ENCODE measurements around the gene C1QL4.
A peak's percentile ranks its signal among the peaks of the same experiment; 100 is the strongest.

C1QL4 gene

GRCh38 chr12:49348781-49349180 lies 11.8 kb upstream of the C1QL4 start:
- WGBS, 2 experiments = 91 to 97% methylated on average over 5 of the region's 5 CpGs
- Histone ChIP-seq H3K27me3 (ENCODE audit: control insufficient read depth, insufficient read depth, low read length, poor library complexity, severe bottlenecking) (peaks cover 69% of the 10 kb centered on the region), H3K9me3 (ENCODE audit: control insufficient read depth, low read length) (no peaks in the 10 kb centered on the region), H3K4me3 (ENCODE audit: insufficient read depth, low read depth, low read length) (no peak overlapping the region), H3K27ac (ENCODE audit: insufficient read depth, low read depth, low read length, poor library complexity, severe bottlenecking) (no peak overlapping the region), H3K4me1 (ENCODE audit: control insufficient read depth, insufficient read depth, low read length) (peaks cover 21% of the 10 kb centered on the region), H3K36me3 (ENCODE audit: control insufficient read depth, insufficient read depth, low read length) (no peaks in the 10 kb centered on the region)

- peaks cover 21% of the 10 kb centered on the region for H3K4me1 ChIP-seq (ENCODE audit: control insufficient read depth, insufficient read depth, low read length)
- peak overlapping the region; percentile 18 for H3K4me3 ChIP-seq (ENCODE audit: insufficient read depth, low read depth, low read length)
- H3K36me3 ChIP-seq (ENCODE audit: control insufficient read depth, insufficient read depth, low read length) = no peaks in the 10 kb centered on the region
- WGBS, 2 experiments = 11 to 12% methylated on average over 37 of the region's 37 CpGs
- no peak overlapping the region for H3K27ac ChIP-seq (ENCODE audit: insufficient read depth, low read depth, low read length, poor library complexity, severe bottlenecking)
- peaks cover 81% of the 10 kb centered on the region for H3K27me3 ChIP-seq (ENCODE audit: control insufficient read depth, insufficient read depth, low read length, poor library complexity, severe bottlenecking)
- no peaks in the 10 kb centered on the region for H3K9me3 ChIP-seq (ENCODE audit: control insufficient read depth, low read length)
Observed at GRCh38 chr12:49347311-49348193, 10.6 kb upstream of the C1QL4 start.

- Histone ChIP-seq H3K4me3 (ENCODE audit: insufficient read depth, low read depth, low read length) (peak within 1 kb of the TSS; percentile 21), H3K4me1 (ENCODE audit: control insufficient read depth, insufficient read depth, low read length) (peaks cover 22% of the 10 kb centered on the region), H3K9me3 (ENCODE audit: control insufficient read depth, low read length) (no peaks in the 10 kb centered on the region), H3K36me3 (ENCODE audit: control insufficient read depth, insufficient read depth, low read length) (no peaks in the 10 kb centered on the region), H3K27ac (ENCODE audit: insufficient read depth, low read depth, low read length, poor library complexity, severe bottlenecking) (no peak within 1 kb of the TSS), H3K27me3 (ENCODE audit: control insufficient read depth, insufficient read depth, low read length, poor library complexity, severe bottlenecking) (peaks cover 89% of the 10 kb centered on the region)
- WGBS, 2 experiments = 1% methylated on average over 47 of the region's 47 CpGs
Observed at GRCh38 chr12:49346659-49347310, 9.8 kb upstream of the C1QL4 start, which contains the start of gene DNAJC22. DNAJC22 (plus strand) TSS chr12:49346888; CDS start chr12:49348873, 1,985 bp downstream.

GRCh38 chr12:49345825-49346658 lies 9.1 kb upstream of the C1QL4 start:
- H3K27me3 ChIP-seq (ENCODE audit: control insufficient read depth, insufficient read depth, low read length, poor library complexity, severe bottlenecking) = peaks cover 95% of the 10 kb centered on the region
- H3K27ac ChIP-seq (ENCODE audit: insufficient read depth, low read depth, low read length, poor library complexity, severe bottlenecking) = no peak overlapping the region
- H3K9me3 ChIP-seq (ENCODE audit: control insufficient read depth, low read length) = no peaks in the 10 kb centered on the region
- H3K36me3 ChIP-seq (ENCODE audit: control insufficient read depth, insufficient read depth, low read length) = no peaks in the 10 kb centered on the region
- H3K4me3 ChIP-seq (ENCODE audit: insufficient read depth, low read depth, low read length) = peak overlapping the region; percentile 21
- H3K4me1 ChIP-seq (ENCODE audit: control insufficient read depth, insufficient read depth, low read length) = peaks cover 28% of the 10 kb centered on the region
- WGBS, 2 experiments = 1% methylated on average over 61 of the region's 61 CpGs

GRCh38 chr12:49345051-49345824 lies 8.2 kb upstream of the C1QL4 start:
- Histone ChIP-seq H3K27me3 (ENCODE audit: control insufficient read depth, insufficient read depth, low read length, poor library complexity, severe bottlenecking) (peaks cover 99% of the 10 kb centered on the region), H3K36me3 (ENCODE audit: control insufficient read depth, insufficient read depth, low read length) (no peaks in the 10 kb centered on the region), H3K4me3 (ENCODE audit: insufficient read depth, low read depth, low read length) (peak overlapping the region; percentile 21), H3K4me1 (ENCODE audit: control insufficient read depth, insufficient read depth, low read length) (peaks cover 31% of the 10 kb centered on the region), H3K9me3 (ENCODE audit: control insufficient read depth, low read length) (no peaks in the 10 kb centered on the region), H3K27ac (ENCODE audit: insufficient read depth, low read depth, low read length, poor library complexity, severe bottlenecking) (no peak overlapping the region)
- WGBS, 2 experiments = 0% methylated on average over 70 of the region's 70 CpGs

GRCh38 chr12:49344486-49345050 lies 7.6 kb upstream of the C1QL4 start:
- no peak overlapping the region for H3K27ac ChIP-seq (ENCODE audit: insufficient read depth, low read depth, low read length, poor library complexity, severe bottlenecking)
- H3K36me3 ChIP-seq (ENCODE audit: control insufficient read depth, insufficient read depth, low read length) = no peaks in the 10 kb centered on the region
- 4 to 6% methylated on average over 15 of the region's 15 CpGs for WGBS, 2 experiments
- no peak overlapping the region for H3K4me3 ChIP-seq (ENCODE audit: insufficient read depth, low read depth, low read length)
- peaks cover 31% of the 10 kb centered on the region for H3K4me1 ChIP-seq (ENCODE audit: control insufficient read depth, insufficient read depth, low read length)
- H3K27me3 ChIP-seq (ENCODE audit: control insufficient read depth, insufficient read depth, low read length, poor library complexity, severe bottlenecking) = peaks cover 100% of the 10 kb centered on the region
- H3K9me3 ChIP-seq (ENCODE audit: control insufficient read depth, low read length) = no peaks in the 10 kb centered on the region

GRCh38 chr12:49342914-49343731 lies 6.1 kb upstream of the C1QL4 start:
- peaks cover 100% of the 10 kb centered on the region for H3K27me3 ChIP-seq (ENCODE audit: control insufficient read depth, insufficient read depth, low read length, poor library complexity, severe bottlenecking)

GRCh38 chr12:49342066-49342913 lies 5.3 kb upstream of the C1QL4 start:
- peak overlapping the region; percentile 41 for H3K4me3 ChIP-seq (ENCODE audit: insufficient read depth, low read depth, low read length)
- WGBS, 2 experiments = 0% methylated on average over 58 of the region's 58 CpGs

More at GRCh38 chr12:49342914-49343731, 6.1 kb upstream of the C1QL4 start:
- 3 to 4% methylated on average over 31 of the region's 33 CpGs for WGBS, 2 experiments
- Histone ChIP-seq H3K36me3 (ENCODE audit: control insufficient read depth, insufficient read depth, low read length) (no peaks in the 10 kb centered on the region), H3K27ac (ENCODE audit: insufficient read depth, low read depth, low read length, poor library complexity, severe bottlenecking) (no peak overlapping the region), H3K9me3 (ENCODE audit: control insufficient read depth, low read length) (no peaks in the 10 kb centered on the region), H3K4me1 (ENCODE audit: control insufficient read depth, insufficient read depth, low read length) (peaks cover 31% of the 10 kb centered on the region), H3K4me3 (ENCODE audit: insufficient read depth, low read depth, low read length) (no peak overlapping the region)

More at GRCh38 chr12:49342066-49342913, 5.3 kb upstream of the C1QL4 start:
- Histone ChIP-seq H3K9me3 (ENCODE audit: control insufficient read depth, low read length) (no peaks in the 10 kb centered on the region), H3K27me3 (ENCODE audit: control insufficient read depth, insufficient read depth, low read length, poor library complexity, severe bottlenecking) (peaks cover 100% of the 10 kb centered on the region), H3K4me1 (ENCODE audit: control insufficient read depth, insufficient read depth, low read length) (peaks cover 35% of the 10 kb centered on the region), H3K27ac (ENCODE audit: insufficient read depth, low read depth, low read length, poor library complexity, severe bottlenecking) (no peak overlapping the region), H3K36me3 (ENCODE audit: control insufficient read depth, insufficient read depth, low read length) (no peaks in the 10 kb centered on the region)
